Caco-2 (cell line): ENCODE data around the gene ALKBH3. TPM values are rescaled to one million over a fixed set of nuclear protein-coding genes. Genes with fewer than 3 reads are reported as not detected.

Experiments used
- BruUV-seq: library from RNA; stranded (reverse); fragments of 400-500 nt; replicated peaks from 2 replicates; lab custom pipeline; 2021; lab: Mats Ljungman, UMichigan
- CTCF ChIA-PET: fragments of 300-600 bp; sonication (Branson Sonifier 250); formaldehyde crosslinking; loops from one replicate; lab custom pipeline; 2022; ENCODE audit warnings: antibody characterized with exemption; lab: Charles Lee
- POLR2A ChIA-PET: fragments of 300-600 bp; sonication (Branson Sonifier 250); formaldehyde crosslinking; loops from one replicate; lab custom pipeline; 2022; ENCODE audit warnings: antibody characterized with exemption; lab: Charles Lee
- DNase-seq, 2 experiments: peaks; one replicate each; pipeline versions ENCODE4 v3.0.0 to v3.0.0-alpha.2; 2020 to 2022
- H3K27me3 ChIP-seq: replicated peaks from 2 replicates; pipeline ENCODE4 v1.6.0; 2011; ENCODE audit warnings: low read length; ENCODE audit not compliant: control insufficient read depth, insufficient read depth
- H3K36me3 ChIP-seq: 2 replicates; pipeline ENCODE4 v1.5.1; 2011; ENCODE audit warnings: low read length; ENCODE audit not compliant: control insufficient read depth, insufficient read depth
- H3K4me1 ChIP-seq: fragments of 250-450 bp; sonication (Bioruptor Pico); 2 replicates; pipeline ENCODE4 v1.5.1; 2020; ENCODE audit warnings: mild to moderate bottlenecking
- H3K4me3 ChIP-seq: 2 replicates; pipeline ENCODE4 v1.5.1; 2011; ENCODE audit warnings: low read depth, mild to moderate bottlenecking, control low read depth, low read length
- H3K9me3 ChIP-seq: fragments of 250-450 bp; sonication (Bioruptor Pico); 2 replicates; pipeline ENCODE4 v1.5.1; 2020; ENCODE audit warnings: mild to moderate bottlenecking, moderate library complexity
- H3K27ac Mint-ChIP-seq: one replicate; pipeline ENCODE4 v1.8.0; 2022; ENCODE audit warnings: mixed read lengths; ENCODE audit not compliant: unreplicated experiment
- H3K27me3 Mint-ChIP-seq: one replicate; pipeline ENCODE4 v1.8.0; 2022; ENCODE audit warnings: mixed read lengths; ENCODE audit not compliant: insufficient read depth, unreplicated experiment
- H3K36me3 Mint-ChIP-seq: one replicate; pipeline ENCODE4 v1.8.0; 2022; ENCODE audit warnings: mild to moderate bottlenecking, mixed read lengths; ENCODE audit not compliant: insufficient read depth, unreplicated experiment
- H3K4me1 Mint-ChIP-seq: one replicate; pipeline ENCODE4 v1.8.0; 2022; ENCODE audit warnings: low read depth, mixed read lengths; ENCODE audit not compliant: unreplicated experiment
- H3K4me3 Mint-ChIP-seq: one replicate; pipeline ENCODE4 v1.8.0; 2022; ENCODE audit warnings: mild to moderate bottlenecking, moderate library complexity, mixed read lengths; ENCODE audit not compliant: unreplicated experiment
- H3K9me3 Mint-ChIP-seq: one replicate; pipeline ENCODE4 v1.8.0; 2022; ENCODE audit warnings: mixed read lengths; ENCODE audit not compliant: unreplicated experiment
- CTCF ChIP-seq, 2 experiments: fragments of 200-600 bp in 1 of 2; IDR thresholded peaks; 1 replicate in 1 of 2; 2 replicates in 1 of 2; pipeline versions ENCODE4 v1.5.1 to v1.8.0; 2011 to 2022; ENCODE audit warnings: antibody characterized with exemption in 1 of 2, control low read depth in 1 of 2, inconsistent platforms in 1 of 2, low read depth in 1 of 2, low read length in 1 of 2, mild to moderate bottlenecking in 1 of 2, moderate library complexity in 1 of 2; ENCODE audit not compliant: insufficient read depth in 1 of 2, severe bottlenecking in 1 of 2, unreplicated experiment in 1 of 2
- intact Hi-C: fragments of 100-400 bp; cut with micrococcal nuclease; formaldehyde crosslinking; loops from one replicate; pipeline ENCODE4 v1.10.0; 2022; ENCODE audit not compliant: unreplicated experiment
- total RNA-seq: library from RNA; stranded (reverse); gene quantifications from 2 replicates; pipeline ENCODE4 v1.2.3, GENCODE V29; 2022

ALKBH3 gene
- total RNA-seq, 1 experiment from 2014 or later = 42.4 TPM

GRCh38 chr11:43930868-43931716, 50.5 kb downstream of the ALKBH3 start:
- no TSS peak for BruUV-seq
- Mint-ChIP-seq H3K36me3 (no peaks in the 10 kb centered on the region), H3K27ac (no peak overlapping the region), H3K9me3 (no peaks in the 10 kb centered on the region), H3K27me3 (peaks cover 7% of the 10 kb centered on the region), H3K4me1 (no peaks in the 10 kb centered on the region), H3K4me3 (no peak overlapping the region)
- no peak for DNase-seq
- TF ChIP-seq CTCF (IDR thresholded peaks at IDR 0.05; ENCODE audit: insufficient read depth in 1 of 2, low read depth in 1 of 2, low read length in 1 of 2, severe bottlenecking in 1 of 2, unreplicated experiment in 1 of 2) = no peak
- no peaks in the 10 kb centered on the region for H3K36me3 ChIP-seq
- H3K4me1 ChIP-seq = no peaks in the 10 kb centered on the region
- H3K9me3 ChIP-seq = no peaks in the 10 kb centered on the region
- ChIA-PET POLR2A (no interaction called here), CTCF (no interaction called here)
- intact Hi-C loops = no loop called here
- H3K4me3 ChIP-seq = no peak overlapping the region
- H3K27me3 ChIP-seq = no peaks in the 10 kb centered on the region

- no peak overlapping the region for H3K4me3 Mint-ChIP-seq
- H3K27ac Mint-ChIP-seq = no peak overlapping the region
- Histone ChIP-seq H3K27me3 (no peaks in the 10 kb centered on the region), H3K4me1 (no peaks in the 10 kb centered on the region), H3K36me3 (no peaks in the 10 kb centered on the region), H3K4me3 (no peak overlapping the region), H3K9me3 (no peaks in the 10 kb centered on the region)
- POLR2A ChIA-PET = no interaction called here
- H3K4me1 Mint-ChIP-seq = no peaks in the 10 kb centered on the region
- peaks cover 8% of the 10 kb centered on the region for H3K27me3 Mint-ChIP-seq
- no peak for DNase-seq
- intact Hi-C loops = no loop called here
- no TSS peak for BruUV-seq
- no peak for TF ChIP-seq CTCF (IDR thresholded peaks at IDR 0.05; ENCODE audit: insufficient read depth in 1 of 2, low read depth in 1 of 2, low read length in 1 of 2, severe bottlenecking in 1 of 2, unreplicated experiment in 1 of 2)
- no peaks in the 10 kb centered on the region for H3K36me3 Mint-ChIP-seq
- CTCF ChIA-PET = no interaction called here
- no peaks in the 10 kb centered on the region for H3K9me3 Mint-ChIP-seq
Measured at GRCh38 chr11:43931717-43932039, 51.0 kb downstream of the ALKBH3 start.

- DNase-seq = no peak
- no peaks in the 10 kb centered on the region for H3K9me3 ChIP-seq
- peaks cover 7% of the 10 kb centered on the region for H3K4me1 Mint-ChIP-seq
- POLR2A ChIA-PET = no interaction called here
- H3K4me1 ChIP-seq = no peaks in the 10 kb centered on the region
- no peak overlapping the region for H3K4me3 Mint-ChIP-seq
- CTCF ChIA-PET = interaction anchor here (1.0 kb wide), 1 partner anchor 10 kb away, joined by 3 read pairs; no protein-coding TSS in a partner anchor
- H3K36me3 ChIP-seq = no peaks in the 10 kb centered on the region
- H3K27ac Mint-ChIP-seq = no peak overlapping the region
- peaks cover 8% of the 10 kb centered on the region for H3K27me3 Mint-ChIP-seq
- H3K36me3 Mint-ChIP-seq = peaks cover 5% of the 10 kb centered on the region
- intact Hi-C loops = no loop called here
- H3K27me3 ChIP-seq = no peaks in the 10 kb centered on the region; the same call in 1 of the 2 replicates
- no peak for TF ChIP-seq CTCF (IDR thresholded peaks at IDR 0.05; ENCODE audit: insufficient read depth in 1 of 2, low read depth in 1 of 2, low read length in 1 of 2, severe bottlenecking in 1 of 2, unreplicated experiment in 1 of 2)
- no TSS peak for BruUV-seq
- H3K9me3 Mint-ChIP-seq = no peaks in the 10 kb centered on the region
- no peak overlapping the region for H3K4me3 ChIP-seq
Measured at GRCh38 chr11:43933226-43933607, 52.6 kb downstream of the ALKBH3 start.
